Measurements from ENCODE around the gene NCAPG2.

Gene NCAPG2

DNA sequence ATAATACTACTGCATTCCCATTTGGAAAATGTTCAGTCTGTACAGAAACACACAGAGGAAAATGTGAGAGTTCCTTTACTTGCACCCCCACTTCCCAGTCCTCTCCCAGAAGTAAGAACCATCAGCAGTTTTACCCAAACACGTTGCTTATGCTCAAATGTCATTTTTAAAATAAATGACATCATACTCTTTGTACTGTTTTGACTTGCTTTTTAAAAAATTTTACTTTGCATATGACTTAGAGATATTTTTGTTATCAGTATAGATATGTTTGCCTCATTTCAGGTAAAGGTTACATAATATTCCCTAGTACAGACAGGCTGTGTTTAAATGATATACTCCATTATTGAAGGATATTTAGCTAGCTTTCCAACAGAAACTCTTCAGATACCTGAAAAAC is 103.5 kb downstream of the NCAPG2 start:
- DNase-seq (ENCODE audit: low spot score) = no peak

DNA sequence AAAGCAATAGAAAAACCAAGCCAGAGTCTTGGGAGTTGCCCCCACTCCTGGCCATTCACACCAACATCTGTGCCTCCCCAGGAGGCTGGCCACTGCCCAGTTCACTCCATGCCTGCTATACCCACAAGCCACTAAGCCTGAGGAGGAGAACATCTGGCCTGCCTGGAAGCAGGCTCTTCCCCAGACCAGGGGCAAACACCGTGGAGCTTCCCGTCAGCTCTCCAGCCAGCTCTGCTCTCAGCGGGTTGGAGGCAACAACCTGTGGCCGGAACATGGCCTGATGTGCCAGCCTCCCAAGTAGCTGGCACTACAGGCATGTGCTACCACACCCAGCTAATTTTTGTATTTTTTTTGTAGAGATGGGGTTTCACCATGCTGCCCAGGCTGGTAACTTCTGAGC is 107.9 kb downstream of the NCAPG2 start:
- DNase-seq (ENCODE audit: low spot score) = no peak

DNA sequence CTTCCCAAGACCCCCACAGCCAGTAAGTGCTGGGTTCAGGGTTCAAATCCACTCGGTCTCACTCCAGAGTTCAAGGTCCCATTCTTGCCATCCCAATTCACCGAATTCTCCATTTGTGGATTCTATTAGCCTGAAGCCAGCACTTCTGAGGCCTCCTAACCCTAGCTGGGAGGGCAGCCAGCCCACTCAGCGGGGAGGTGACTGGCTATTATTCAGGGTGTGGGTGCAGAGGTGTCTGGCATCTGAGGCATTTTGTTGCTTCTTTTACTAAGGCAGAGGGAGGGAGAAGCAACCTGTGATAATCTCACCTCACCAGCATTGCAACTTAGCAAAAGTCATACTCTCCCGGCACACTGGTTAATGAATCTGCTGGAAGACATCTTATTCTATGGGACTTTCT is 108.3 kb downstream of the NCAPG2 start:
- no peak for DNase-seq (ENCODE audit: low spot score)

DNA sequence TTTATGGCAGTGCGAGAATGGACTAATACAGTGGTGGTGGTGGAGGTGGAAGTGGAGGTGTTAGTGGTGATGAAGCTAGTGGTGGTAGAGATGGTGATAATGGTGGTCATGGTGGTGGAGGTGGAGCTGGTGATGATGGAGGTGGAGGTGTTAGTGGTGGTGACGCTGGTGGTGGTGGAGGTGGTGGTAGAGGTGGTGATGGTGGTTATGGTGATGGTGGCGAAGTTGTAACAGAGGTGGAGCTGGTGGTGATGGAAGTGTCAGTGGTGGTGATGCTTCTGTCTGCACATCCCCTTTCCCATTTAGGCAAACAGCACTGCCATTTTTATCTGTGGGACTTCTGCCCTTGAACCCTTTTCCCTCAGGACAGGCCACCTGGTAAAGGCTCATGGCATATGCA is 109.5 kb downstream of the NCAPG2 start:
- no peak for DNase-seq (ENCODE audit: low spot score)

DNA sequence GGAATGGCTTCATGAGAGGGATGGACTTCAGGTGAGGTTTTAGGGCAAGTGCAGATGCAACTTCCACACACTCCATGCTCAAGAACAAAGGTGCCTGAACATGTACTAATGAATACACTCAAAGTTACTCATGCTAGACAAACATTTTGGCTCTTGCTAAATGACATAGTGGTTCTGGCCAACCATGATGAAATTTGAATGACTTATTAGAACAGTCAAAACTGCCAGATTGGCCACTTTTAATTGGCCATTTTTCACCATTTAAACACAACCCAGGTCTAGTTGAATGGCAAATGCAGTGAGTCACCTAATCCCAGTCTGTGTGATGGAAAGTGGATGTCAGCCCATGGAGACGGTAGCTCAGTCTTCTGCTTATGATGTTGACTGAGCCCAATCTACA is 112.1 kb downstream of the NCAPG2 start:
- no peak for DNase-seq (ENCODE audit: low spot score)

DNA sequence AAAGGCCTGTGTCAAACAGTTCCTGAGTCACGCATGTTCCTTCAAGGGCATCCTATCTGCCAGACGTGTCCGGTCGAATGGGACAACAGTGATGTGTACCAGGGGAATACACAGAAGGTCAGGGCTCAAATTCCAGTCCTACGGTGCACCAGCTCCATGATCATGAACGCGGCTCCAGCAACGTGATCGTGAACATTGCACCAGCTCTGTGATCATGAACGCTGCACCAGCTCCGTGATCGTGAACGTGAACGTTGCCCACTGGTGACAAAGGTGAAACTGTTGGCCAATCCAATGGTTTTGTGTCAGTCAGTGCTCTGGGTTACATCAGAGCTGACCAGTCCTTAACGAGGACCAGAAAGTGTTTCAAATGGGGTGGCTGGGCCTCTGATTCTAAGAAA is 112.7 kb downstream of the NCAPG2 start:
- DNase-seq (ENCODE audit: low spot score) = no peak

DNA sequence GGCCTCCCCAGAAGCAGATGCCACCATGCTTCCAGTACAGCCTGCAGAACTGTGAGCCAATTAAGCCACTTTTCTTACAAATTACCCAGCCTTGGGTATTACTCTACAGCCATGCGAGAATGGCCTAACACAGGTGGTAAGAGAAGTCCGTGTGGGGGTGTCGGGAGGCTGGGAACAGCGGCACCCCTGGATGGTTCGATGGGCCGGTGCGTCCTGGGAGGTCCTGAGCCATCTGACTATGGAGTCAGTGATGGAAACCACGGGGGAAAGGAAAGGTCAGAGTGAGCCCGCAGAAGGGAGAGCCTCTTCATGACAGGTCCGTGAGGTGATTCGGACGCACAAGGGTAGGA is 114.4 kb downstream of the NCAPG2 start:
- DNase-seq (ENCODE audit: low spot score) = no peak

DNA sequence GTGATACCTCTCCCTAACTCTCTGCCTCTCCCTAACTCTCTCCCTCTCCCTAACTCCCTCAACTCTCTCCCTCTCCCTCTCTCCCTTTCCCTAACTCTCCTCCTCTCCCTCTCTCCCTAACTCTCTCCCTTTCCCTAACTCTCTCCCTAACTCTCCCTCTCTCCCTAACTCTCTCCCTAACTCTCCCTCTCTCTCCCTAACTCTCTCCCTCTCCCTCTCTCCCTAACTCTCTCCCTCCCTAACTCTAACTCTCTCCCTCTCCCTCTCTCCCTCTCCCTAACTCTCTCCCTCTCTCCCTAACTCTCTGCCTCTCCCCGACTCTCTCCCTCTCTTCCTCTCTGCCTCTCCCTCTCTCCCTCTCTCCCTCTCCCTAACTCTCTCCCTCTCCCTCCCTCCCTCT is 115.0 kb downstream of the NCAPG2 start:
- no peak for DNase-seq (ENCODE audit: low spot score)

DNA sequence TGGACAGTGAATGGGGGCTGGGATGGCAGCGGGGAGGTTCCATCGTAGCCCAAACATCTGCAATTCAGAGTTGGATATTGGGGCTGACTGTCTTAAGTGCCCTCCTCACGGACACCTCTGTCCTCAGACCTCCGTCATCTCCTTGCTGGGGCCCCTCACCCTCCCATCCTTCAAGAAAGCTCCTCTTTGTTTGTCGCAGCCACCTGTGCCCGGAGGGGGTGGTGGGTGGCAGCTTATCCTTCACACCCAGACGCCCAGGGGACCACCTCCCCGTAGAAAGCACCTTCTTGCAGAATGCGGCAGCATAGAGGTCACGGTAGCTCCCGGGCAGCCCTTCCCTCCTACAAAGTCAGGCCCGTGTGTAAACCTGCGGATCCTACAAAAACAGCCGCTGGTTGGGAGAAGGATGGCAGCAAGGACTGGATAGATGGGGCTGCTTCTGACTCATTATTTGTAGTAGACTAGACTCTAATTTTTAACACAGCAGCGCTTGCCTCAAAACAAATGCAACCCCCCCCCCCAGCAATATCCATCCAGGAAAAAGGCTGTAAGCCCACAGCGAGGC is 115.6 kb downstream of the NCAPG2 start:
- DNase-seq (ENCODE audit: low spot score) = no peak

DNA sequence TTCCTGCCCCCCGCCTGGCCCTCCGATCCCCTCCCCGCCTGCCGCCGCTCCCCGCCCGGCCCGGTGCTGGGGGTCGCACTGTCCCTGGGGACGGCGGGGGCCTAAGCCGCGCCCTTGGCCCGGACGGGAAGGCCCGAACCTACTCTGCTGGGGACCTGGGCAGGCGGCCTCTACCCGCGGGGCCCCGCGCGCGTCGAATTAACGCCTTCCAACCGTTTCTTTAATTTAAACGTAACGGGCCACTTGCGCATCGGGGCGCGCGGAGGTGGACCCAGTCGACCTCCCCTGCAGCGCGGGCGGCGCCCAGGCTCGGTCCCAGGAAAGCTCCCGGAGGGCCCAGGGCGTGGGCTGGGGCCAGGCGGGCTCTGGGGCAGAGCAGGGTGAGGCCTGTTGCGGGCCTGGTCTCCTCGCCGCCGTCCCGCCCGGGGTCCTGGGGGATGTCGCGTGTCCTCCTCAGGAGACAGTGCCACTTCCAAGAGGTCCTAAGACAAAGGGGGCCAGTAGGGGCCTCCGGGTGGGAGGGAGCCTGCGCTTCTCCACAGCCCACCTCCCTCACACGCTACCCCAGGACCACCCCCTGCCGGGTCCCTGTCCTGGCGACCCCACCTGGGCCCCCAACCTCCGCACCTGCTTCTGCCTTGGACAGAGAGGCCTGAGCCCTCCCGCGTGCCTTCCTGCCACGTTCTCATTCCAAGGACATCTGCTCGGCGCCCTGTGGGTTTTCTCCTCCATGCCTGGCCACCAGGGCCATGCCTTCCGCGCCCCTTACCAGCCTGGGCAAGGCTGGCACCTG is 116.3 kb downstream of the NCAPG2 start:
- no peak for DNase-seq (ENCODE audit: low spot score)

DNA sequence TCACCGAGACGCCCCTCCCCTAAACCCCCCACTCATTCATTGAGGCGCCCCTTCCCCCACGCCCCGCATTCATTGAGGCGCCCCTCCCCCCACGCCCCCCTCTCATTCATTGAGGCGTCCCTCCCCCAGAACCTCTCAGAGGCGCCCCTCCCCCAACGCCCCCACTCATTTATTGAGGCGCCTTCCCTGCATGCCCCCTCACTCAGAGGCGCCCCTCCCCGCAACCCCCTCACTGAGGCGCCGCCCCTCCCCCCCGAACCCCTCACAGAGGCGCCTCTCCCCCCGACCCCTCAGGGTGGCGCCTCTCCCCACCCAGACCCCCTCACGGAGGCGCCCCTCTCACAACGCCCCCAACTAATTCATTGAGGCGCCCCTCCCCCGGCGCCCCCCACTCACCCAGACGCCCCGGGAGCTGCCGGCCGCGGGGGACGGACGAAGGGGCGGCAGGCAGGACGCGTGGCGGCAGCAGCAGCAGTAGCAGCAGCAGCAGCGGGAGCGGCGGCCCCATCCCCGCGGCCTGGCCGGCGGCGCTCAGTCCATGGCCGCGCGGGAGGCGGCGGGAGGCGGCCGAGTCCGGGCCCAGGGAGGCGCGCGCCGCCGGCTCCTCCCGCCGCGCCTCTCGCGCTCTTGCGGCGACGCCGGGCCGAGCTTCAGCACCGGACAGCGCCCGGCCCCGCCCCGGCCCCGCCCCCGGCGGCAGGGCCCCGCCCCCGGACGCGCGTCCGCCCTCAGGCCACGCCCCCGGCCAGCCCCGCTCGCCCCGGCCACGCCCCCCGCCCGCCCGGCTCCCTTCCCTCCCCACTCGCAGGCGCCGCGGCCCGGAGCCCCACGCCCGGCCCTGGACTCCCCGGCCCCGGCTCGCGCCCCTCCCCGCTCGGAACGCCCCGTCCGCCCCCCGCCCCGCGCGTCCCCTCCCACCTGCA is 117.2 kb downstream of the NCAPG2 start, which contains the start of gene PTPRN2:
PTPRN2 (minus strand) TSS at position 662 of the 923 bp plus-strand sequence.
- DNase-seq (ENCODE audit: low spot score) = peak; percentile 85

DNA sequence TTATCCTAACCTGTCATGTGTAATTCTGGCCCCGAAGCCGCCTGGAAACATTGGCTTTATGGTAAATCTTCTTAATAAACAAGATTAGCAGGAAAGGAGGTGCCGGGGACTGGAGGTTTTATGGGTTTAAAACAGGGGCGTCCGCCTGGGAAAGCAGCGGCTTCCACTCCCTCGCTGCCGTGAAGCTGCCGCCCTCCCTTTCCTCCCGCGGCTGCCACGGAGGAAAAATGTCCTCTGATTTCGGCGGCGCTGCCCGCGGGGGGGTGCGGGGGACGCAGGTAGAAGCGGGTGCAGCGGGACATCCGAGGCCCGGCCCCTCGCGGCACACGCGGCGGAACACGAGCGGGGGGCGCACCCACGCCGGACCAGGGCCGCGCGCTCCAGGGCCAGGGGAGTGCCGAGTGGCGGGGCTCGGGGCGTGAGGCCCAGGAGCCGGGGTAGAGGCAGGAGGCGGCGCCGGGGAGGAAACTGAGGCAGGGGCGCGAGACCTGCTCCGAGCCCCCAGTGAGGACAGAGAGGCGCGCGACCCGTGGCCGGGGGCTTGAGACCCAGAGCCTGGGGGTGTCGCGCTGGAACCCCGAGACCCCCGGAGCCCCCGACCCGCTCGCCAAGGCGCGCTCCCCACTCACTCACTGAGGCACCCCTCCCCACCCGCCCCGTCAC is 118.0 kb downstream of the NCAPG2 start:
- no peak for DNase-seq (ENCODE audit: low spot score)

DNA sequence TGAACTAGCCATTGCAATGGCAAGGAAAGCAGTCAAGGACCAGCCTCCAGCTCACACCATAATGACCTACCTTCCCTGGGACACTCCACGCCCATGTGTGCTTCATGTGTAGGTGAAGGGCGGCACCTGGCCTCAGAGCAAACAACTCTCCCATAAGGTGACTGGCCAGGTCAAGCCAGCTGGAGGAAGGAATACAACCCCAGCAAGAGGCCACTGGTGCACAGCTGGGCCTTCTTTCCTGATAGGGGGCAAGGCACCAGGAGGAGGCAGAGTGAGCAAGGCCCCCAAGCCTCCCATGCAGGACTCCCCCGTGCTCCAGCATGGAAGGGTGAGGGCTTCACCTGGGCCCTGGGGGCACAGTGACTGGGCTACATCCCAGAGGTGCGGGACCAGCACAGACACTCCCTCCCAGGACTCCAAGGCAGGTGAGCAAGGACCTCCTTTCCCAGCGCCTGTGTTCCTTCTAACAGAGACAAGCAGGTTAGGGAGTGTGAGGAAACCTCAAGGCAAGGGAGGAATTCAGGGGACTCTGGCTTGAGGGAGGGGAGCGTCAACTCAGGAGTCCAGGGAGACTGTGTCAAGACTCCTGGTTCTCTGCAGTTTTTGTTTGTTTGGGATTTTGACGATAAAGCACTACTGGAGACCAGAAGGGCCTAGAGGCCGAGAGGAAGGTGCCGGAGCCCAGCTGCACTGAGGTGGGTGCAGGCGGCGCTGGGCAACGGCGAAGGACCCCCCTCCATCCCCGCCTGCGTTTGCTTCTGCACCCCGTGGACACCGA is 118.7 kb downstream of the NCAPG2 start:
- no peak for DNase-seq (ENCODE audit: low spot score)

DNA sequence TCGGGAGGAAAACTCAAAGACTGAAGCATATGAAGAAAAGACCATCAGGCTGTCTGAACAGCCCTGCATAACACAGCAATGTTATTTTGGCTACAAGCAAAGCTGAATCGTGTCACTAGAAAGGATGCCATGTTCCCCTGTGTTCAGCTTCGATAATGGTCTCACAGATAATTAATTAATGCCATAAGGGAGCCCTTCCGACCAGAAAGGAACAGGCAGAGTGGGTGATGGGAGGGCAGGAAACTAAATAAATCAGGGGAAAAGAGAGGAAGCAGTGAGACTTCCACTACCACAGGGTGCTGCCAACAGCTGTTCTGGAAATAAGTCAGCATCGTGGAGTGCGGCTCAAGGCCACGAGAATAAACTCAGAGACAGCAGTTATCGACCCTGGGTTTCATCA is 120.2 kb downstream of the NCAPG2 start:
- no peak for DNase-seq (ENCODE audit: low spot score)

DNA sequence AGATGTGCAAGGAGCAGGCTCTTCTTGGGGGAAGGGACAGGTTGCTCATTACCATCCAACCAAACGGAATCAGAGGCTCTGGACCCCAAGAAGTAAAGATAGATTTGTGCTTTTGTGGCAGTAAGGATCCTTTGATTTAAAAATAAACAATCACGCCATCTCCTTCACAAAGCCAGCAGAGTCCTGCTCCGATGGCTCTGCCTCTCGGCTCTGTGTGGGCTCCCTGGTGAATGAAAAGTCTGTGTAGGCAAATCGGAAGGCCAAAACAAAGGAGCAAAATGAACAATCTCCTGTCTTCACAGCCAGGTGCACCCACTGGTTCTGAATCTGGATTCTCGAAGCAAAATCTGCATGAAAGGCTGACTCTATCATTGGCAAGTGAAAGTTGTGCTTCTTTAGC is 120.8 kb downstream of the NCAPG2 start:
- no peak for DNase-seq (ENCODE audit: low spot score)

DNA sequence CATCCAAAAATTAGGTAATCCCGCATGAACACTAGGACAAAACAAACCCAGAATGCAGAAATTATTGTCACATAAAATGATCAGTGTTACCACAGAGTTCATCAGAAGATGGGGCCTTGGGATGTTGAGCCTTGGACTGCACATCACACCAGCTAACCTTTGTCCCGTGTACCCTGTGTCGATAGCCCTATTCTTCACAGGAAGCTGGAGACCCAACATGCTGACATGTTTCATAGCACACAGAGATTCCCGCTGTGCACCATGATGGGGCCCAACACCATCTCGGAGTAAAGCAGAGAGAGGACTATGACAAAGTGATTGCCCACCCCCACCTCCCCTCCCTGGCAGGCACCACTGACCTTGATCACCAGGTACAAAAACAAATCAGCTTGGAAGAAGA is 121.5 kb downstream of the NCAPG2 start:
- no peak for DNase-seq (ENCODE audit: low spot score)

DNA sequence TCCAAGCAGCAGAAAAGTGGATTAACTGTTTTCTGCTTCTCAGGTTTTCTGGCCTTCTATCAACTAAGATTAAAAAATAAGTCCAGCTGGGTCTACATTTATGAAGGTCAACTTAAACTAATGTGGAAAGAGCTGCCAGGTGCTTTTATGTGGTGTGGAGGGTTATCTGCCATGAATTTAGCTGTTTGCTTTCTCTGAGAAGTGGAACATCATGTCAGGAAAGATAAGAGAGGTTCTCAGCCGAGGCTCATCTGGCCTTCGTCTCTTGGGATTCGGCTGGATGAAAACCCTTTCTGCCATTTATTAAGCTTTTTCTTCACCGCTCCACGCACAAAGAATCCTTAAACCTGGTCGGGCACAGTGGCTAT is 122.5 kb downstream of the NCAPG2 start:
- no peak for DNase-seq (ENCODE audit: low spot score)

DNA sequence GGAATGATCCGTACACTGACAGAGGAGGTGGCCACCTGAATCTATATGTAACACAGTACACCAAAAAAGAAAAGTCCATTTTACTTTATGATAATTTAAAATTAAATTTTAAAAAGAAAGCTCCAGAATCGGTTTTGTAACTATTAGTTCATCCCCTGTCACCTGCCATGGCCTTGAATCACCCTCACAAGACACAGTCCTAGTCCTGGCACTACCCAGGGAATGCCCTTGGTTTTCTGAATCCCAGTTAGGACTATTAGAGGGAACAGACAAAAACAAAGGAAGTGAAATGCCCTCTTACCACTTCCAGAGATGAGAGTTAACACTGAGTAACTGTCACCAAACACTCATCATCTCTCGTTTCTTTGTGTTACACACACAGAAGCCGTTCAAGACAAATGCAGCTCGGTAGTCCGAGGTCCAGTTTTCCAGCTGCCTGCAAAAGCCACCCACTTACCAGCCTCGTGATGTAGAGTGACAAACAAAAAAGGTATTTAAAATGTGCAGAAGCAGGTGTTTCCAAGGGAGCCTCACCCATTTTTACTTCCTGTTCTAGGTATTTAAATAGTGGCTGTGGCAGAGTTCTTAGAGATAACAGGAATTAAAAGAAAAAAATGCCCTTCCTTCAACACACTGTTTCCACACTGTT is 123.0 kb downstream of the NCAPG2 start:
- DNase-seq (ENCODE audit: low spot score) = no peak

All from HuH-7.5 (cell line).